Uterus (tissue), 4 donors: ENCODE data around the gene MAP7D3. TPM values are rescaled to one million over a fixed set of nuclear protein-coding genes. Genes with fewer than 3 reads are reported as not detected.
"Not testable (repeated sequence)": the region's sequence is repeated elsewhere in the genome, so short reads cannot be mapped to it uniquely, and the experiment has no call there.

Source experiments
- DNase-seq, 2 donors: peaks; one replicate each; pipeline ENCODE4 v3.0.0-alpha.2; 2019 to 2020
- H3K27ac ChIP-seq, 2 donors: fragments of 200-600 bp; sonication (generic); 1 replicate in 1 of 2; 2 replicates in 1 of 2; pipeline ENCODE4 v1.5.1; 2016 to 2018
- H3K27me3 ChIP-seq, 2 donors: fragments of 200-600 bp; sonication (generic); one replicate each; pipeline ENCODE4 v1.5.1; 2018 to 2019; ENCODE audit warnings: control low read depth in 1 of 2
- H3K36me3 ChIP-seq, 2 donors: fragments of 200-600 bp; sonication (generic); one replicate each; pipeline ENCODE4 v1.5.1; 2019; ENCODE audit warnings: control low read depth in 1 of 2
- H3K4me1 ChIP-seq, 2 donors: fragments of 200-600 bp; sonication (generic); one replicate each; pipeline ENCODE4 v1.5.1; 2018 to 2019; ENCODE audit warnings: control low read depth in 1 of 2
- H3K4me3 ChIP-seq, 2 donors: fragments of 200-600 bp; sonication (generic); 1 replicate in 1 of 2; 2 replicates in 1 of 2; pipeline ENCODE4 v1.5.1; 2018 to 2019; ENCODE audit warnings: mild to moderate bottlenecking in 1 of 2
- H3K9me3 ChIP-seq, 2 donors: fragments of 200-600 bp; sonication (generic); one replicate each; pipeline ENCODE4 v1.5.1; 2019; ENCODE audit warnings: control low read depth in 1 of 2
- POLR2A ChIP-seq, 2 donors: fragments of 450-650 bp; IDR thresholded peaks; one replicate each; pipeline ENCODE4 v1.6.1; 2016; ENCODE audit warnings: antibody characterized with exemption in 2 of 2, mild to moderate bottlenecking in 1 of 2, moderate library complexity in 1 of 2
- intact Hi-C: fragments of 100-400 bp; cut with DNase I; formaldehyde crosslinking; loops from one replicate; pipeline ENCODE4 v1.15.1; 2023; ENCODE audit warnings: low total_unique reads
- total RNA-seq, 4 donors: library from RNA; depleted of rRNA in 3 of 4; stranded (reverse); fragments of >200 nt in 3 of 4; gene quantifications; one replicate each; pipeline versions ENCODE4 v1.1.0 to v1.2.4, GENCODE V29; 2014 to 2023
- TF ChIP-seq, protein P1 (sequence below), 4 experiments: fragments of 200-600 bp in 2 of 4; fragments of 450-650 bp in 2 of 4; sonication (generic) in 2 of 4; IDR thresholded peaks; one replicate each; pipeline ENCODE4 v1.5.1; 2016 to 2019; ENCODE audit warnings: antibody characterized with exemption in 4 of 4, mild to moderate bottlenecking in 2 of 4, moderate library complexity in 1 of 4
- donor health status: DM: yes; HTN: yes; CAD: no.

The MAP7D3 gene, protein sequence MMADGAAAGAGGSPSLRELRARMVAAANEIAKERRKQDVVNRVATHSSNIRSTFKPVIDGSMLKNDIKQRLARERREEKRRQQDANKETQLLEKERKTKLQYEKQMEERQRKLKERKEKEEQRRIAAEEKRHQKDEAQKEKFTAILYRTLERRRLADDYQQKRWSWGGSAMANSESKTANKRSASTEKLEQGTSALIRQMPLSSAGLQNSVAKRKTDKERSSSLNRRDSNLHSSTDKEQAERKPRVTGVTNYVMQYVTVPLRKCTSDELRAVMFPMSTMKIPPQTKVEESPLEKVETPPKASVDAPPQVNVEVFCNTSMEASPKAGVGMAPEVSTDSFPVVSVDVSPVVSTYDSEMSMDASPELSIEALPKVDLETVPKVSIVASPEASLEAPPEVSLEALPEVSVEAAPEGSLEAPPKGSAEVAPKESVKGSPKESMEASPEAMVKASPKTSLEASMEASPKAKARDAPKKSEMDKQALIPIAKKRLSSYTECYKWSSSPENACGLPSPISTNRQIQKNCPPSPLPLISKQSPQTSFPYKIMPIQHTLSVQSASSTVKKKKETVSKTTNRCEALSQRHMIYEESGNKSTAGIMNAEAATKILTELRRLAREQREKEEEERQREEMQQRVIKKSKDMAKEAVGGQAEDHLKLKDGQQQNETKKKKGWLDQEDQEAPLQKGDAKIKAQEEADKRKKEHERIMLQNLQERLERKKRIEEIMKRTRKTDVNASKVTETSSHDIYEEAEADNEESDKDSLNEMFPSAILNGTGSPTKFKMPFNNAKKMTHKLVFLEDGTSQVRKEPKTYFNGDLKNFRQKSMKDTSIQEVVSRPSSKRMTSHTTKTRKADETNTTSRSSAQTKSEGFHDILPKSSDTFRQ
- total RNA-seq: 10 to 100 TPM; 13.8 to 28.5 (median 20.4) TPM

DNA sequence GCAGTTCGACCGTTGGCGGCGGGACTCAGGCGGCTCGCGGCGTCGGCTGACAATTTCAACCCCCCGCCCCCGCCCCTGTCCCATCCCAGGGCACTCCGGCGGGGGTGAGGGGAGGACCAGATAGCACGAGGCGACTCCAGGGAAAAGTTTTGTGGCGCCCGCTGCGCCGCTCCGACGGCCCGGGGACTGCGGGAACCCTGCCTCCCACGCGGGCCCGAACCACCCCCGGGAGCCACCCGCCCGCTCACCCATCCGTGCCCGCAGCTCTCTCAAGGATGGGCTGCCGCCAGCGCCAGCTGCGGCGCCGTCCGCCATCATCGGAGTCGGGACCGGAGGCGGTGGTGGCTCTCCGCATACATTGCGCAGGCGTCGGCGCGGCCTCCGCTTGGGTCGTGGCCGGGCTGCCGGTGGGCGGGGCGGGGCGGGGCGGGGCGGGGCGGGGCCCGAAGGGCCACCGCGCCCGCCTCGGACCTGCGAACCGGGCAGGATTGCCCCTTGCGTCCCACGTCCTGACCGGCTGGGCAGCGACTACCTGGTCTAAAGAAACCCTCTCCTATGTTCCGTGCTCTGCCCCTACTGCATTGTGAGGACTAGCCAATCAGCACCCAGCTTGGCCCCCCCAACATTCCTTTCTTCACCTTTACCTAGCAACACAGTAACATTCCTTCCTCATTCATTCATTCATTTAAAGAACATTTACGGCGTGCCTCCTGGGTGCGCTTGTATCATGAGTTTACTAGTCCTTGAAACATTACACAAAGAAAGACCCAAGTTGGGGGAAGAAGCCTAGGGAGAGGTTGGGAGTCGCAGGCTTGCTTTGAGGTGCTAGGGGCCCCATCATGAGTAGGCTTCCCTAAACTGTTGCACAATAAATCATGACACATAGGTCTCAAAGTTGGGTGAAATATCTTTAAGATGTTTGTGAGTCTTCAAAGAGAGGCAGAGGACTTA lies at the start of gene MAP7D3:
MAP7D3 (minus strand) TSS at position 360 of the 951 bp plus-strand sequence; CDS start at position 318, 42 bp downstream.
- DNase-seq: peak; percentile 58 to 65
- H3K36me3 ChIP-seq: no peaks in the 10 kb centered on the region
- TF ChIP-seq, protein P1, sequence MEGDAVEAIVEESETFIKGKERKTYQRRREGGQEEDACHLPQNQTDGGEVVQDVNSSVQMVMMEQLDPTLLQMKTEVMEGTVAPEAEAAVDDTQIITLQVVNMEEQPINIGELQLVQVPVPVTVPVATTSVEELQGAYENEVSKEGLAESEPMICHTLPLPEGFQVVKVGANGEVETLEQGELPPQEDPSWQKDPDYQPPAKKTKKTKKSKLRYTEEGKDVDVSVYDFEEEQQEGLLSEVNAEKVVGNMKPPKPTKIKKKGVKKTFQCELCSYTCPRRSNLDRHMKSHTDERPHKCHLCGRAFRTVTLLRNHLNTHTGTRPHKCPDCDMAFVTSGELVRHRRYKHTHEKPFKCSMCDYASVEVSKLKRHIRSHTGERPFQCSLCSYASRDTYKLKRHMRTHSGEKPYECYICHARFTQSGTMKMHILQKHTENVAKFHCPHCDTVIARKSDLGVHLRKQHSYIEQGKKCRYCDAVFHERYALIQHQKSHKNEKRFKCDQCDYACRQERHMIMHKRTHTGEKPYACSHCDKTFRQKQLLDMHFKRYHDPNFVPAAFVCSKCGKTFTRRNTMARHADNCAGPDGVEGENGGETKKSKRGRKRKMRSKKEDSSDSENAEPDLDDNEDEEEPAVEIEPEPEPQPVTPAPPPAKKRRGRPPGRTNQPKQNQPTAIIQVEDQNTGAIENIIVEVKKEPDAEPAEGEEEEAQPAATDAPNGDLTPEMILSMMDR (IDR thresholded peaks at IDR 0.05): no peak
- TF ChIP-seq POLR2A (IDR thresholded peaks at IDR 0.05): peak; percentile 26 to 60
- intact Hi-C loops: no loop called here
- H3K9me3 ChIP-seq: no peaks in the 10 kb centered on the region
- H3K27ac ChIP-seq: peak within 1 kb of the TSS; percentile 75 to 83
- no peaks in the 10 kb centered on the region for H3K4me1 ChIP-seq
- H3K4me3 ChIP-seq: peak within 1 kb of the TSS; percentile 38 to 82
- no peaks in the 10 kb centered on the region for H3K27me3 ChIP-seq

DNA sequence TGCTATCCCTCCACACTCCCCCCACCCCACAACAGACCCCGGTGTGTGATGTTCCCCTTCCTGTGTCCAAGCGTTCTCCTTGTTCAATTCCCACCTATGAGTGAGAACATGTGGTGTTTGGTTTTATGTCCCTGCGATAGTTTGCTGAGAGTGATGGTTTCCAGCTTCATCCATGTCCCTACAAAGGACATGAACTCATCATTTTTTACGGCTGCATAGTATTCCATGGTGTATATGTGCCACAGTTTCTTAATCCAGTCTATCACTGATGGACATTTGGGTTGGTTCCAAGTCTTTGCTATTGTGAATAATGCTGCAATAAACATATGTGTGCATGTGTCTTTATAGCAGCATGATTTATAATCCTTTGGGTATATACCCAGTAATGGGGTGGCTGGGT lies 49.5 kb upstream of the MAP7D3 start, which contains the start of gene ADGRG4:
ADGRG4 (plus strand) TSS at position 243 of the 400 bp plus-strand sequence. CDS start 7,815 bp downstream, outside the sequence.
- H3K36me3 ChIP-seq, intact Hi-C loops, H3K27me3 ChIP-seq, H3K9me3 ChIP-seq, H3K27ac ChIP-seq, DNase-seq, H3K4me3 ChIP-seq, H3K4me1 ChIP-seq: not testable (repeated sequence)

DNA sequence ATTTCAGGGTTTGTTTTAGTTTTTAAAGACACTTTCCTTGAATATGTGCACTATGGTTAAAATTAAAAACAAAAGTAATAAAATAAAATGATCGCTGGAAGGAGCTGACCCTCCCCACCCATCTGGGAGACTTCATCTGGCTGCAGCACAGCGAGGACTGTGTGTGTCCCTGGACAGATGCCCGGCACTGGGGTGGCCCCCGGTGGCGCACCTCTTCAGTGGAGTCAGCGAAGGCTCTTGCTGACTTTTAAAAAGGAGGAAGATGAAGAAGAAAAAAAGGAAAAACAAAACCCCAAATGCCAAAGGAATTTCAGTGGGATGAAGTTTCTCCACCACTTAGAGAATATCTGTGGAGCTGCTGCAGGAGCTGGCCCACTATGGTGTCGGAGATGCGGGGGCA lies 44.2 kb upstream of the MAP7D3 start:
- Histone ChIP-seq H3K4me3 (no peak overlapping the region), H3K27me3 (no peaks in the 10 kb centered on the region), H3K36me3 (no peaks in the 10 kb centered on the region), H3K4me1 (no peaks in the 10 kb centered on the region), H3K9me3 (no peaks in the 10 kb centered on the region), H3K27ac (no peak overlapping the region)
- no peak for DNase-seq
- intact Hi-C loops: no loop called here
- TF ChIP-seq POLR2A (IDR thresholded peaks at IDR 0.05): no peak
- TF ChIP-seq, protein P1 (IDR thresholded peaks at IDR 0.05): no peak

DNA sequence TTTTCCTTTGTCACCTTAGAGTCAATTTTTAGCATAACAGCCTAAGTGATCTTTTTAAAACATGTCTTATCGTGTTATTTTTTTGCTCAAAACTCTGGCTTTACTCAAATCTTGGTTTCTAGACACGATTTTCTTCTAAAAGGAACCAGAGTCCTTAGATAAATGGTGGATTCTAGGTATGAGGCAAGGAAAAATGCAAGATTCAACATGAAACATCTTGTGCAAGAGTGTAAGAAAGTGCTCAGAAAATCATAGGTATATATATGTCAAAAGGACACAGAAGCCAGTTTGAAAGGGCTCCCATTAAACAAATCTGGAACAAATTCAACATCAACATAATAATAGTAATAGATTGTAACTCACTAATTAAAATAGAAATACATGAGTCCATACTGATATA lies 41.5 kb upstream of the MAP7D3 start:
- Histone ChIP-seq H3K4me3 (no peak overlapping the region), H3K4me1 (no peaks in the 10 kb centered on the region), H3K9me3 (no peaks in the 10 kb centered on the region), H3K27me3 (no peaks in the 10 kb centered on the region), H3K27ac (no peak overlapping the region), H3K36me3 (no peaks in the 10 kb centered on the region)
- no peak for TF ChIP-seq POLR2A (IDR thresholded peaks at IDR 0.05)
- TF ChIP-seq, protein P1 (IDR thresholded peaks at IDR 0.05): no peak
- intact Hi-C loops: no loop called here
- no peak for DNase-seq

DNA sequence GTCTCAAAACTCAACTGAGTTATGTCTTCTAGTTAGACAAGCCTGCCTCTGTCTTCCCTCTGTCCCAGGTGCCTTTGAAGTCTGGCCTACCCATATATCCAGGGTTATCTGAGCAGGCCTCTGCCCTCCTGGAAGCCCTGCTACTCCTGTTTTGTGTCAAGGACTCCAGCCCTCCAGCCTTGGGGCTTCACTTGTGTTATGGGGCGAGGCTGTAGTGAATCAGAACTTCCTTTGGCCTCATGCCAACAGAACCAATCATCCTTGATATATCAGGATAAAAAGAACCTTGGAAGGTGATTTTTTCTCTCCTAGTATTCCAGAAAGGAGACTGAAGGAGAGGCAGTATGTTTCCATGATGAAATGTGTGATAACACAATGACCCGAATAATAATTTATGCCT lies 40.6 kb upstream of the MAP7D3 start:
- no peaks in the 10 kb centered on the region for H3K27me3 ChIP-seq
- H3K27ac ChIP-seq: no peak overlapping the region
- H3K4me1 ChIP-seq: no peaks in the 10 kb centered on the region
- H3K9me3 ChIP-seq: no peaks in the 10 kb centered on the region
- intact Hi-C loops: no loop called here
- H3K4me3 ChIP-seq: no peak overlapping the region
- no peaks in the 10 kb centered on the region for H3K36me3 ChIP-seq
- TF ChIP-seq, protein P1 (IDR thresholded peaks at IDR 0.05): no peak
- TF ChIP-seq POLR2A (IDR thresholded peaks at IDR 0.05): no peak
- DNase-seq: no peak

DNA sequence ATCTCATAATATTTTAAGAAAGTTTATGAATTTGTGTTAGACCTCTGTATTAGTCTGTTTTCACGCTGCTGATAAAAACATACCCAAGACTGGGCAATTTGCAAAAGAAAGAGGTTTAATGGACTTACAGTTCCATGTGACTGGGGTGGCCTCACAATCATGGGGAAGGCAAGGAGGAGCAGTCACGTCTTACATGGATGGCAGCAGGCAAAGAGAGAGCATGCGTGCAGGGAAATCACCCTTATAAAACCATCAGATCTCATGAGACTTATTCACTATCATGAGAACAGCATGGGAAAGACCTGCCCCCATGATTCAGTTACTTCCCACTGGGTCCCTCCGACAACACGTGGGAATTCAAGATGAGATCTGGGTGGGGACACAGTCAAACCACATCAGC lies 35.2 kb upstream of the MAP7D3 start:
- H3K4me3 ChIP-seq, DNase-seq, H3K27ac ChIP-seq, H3K27me3 ChIP-seq, H3K9me3 ChIP-seq, H3K36me3 ChIP-seq, intact Hi-C loops, H3K4me1 ChIP-seq: not testable (repeated sequence)
